Aorta (tissue), 5 donors: ENCODE data around the gene CRY1. TPM values are rescaled to one million over a fixed set of nuclear protein-coding genes. Genes with fewer than 3 reads are reported as not detected.

Source experiments
- ATAC-seq: fragments of 200-7000 bp; cut with Tn5 transposase; one replicate; pipeline ENCODE4 v1.9.1; 2022; ENCODE audit warnings: moderate library complexity; ENCODE audit not compliant: low FRiP score
- DNase-seq, 2 donors: peaks; one replicate each; pipeline ENCODE4 v3.0.0-alpha.2; 2020
- H3K27ac ChIP-seq, 2 donors: one replicate each; pipeline ENCODE4 v1.5.1; 2013; ENCODE audit warnings: low read length in 2 of 2, mild to moderate bottlenecking in 2 of 2, moderate library complexity in 2 of 2, control low read depth in 1 of 2, inconsistent platforms in 1 of 2, low read depth in 1 of 2
- H3K27me3 ChIP-seq, 2 donors: one replicate each; pipeline ENCODE4 v1.6.1; 2013; ENCODE audit warnings: control low read depth in 1 of 2, low read length in 1 of 2, mild to moderate bottlenecking in 1 of 2, moderate library complexity in 1 of 2; ENCODE audit not compliant: insufficient read depth in 2 of 2, control insufficient read depth in 1 of 2
- H3K36me3 ChIP-seq, 2 donors: one replicate each; pipeline ENCODE4 v1.6.1; 2013; ENCODE audit warnings: control low read depth in 1 of 2, low read length in 1 of 2, mild to moderate bottlenecking in 1 of 2; ENCODE audit not compliant: insufficient read depth in 2 of 2, control insufficient read depth in 1 of 2
- H3K4me1 ChIP-seq, 2 donors: one replicate each; pipeline ENCODE4 v1.6.1; 2013; ENCODE audit warnings: low read length in 2 of 2, control low read depth in 1 of 2, mild to moderate bottlenecking in 1 of 2, moderate library complexity in 1 of 2; ENCODE audit not compliant: insufficient read depth in 2 of 2, control insufficient read depth in 1 of 2
- H3K4me3 ChIP-seq, 2 donors: one replicate each; pipeline ENCODE4 v1.5.1; 2013; ENCODE audit warnings: low read length in 2 of 2, control low read depth in 1 of 2, mild to moderate bottlenecking in 1 of 2
- H3K9me3 ChIP-seq: one replicate; pipeline ENCODE4 v1.6.1; 2013; ENCODE audit warnings: mild to moderate bottlenecking, low read length; ENCODE audit not compliant: control insufficient read depth
- WGBS, 2 donors: extraction: QIAGEN DNeasy Blood & Tissue Kit; methylation state at CpG; one replicate each; pipeline ENCODE4 v1.1.7; 2013; 5-methylcytosine and 5-hydroxymethylcytosine counted together
- intact Hi-C, 2 donors: fragments of 100-400 bp; cut with DNase I; formaldehyde crosslinking; loops; one replicate each; pipeline versions ENCODE4 v1.14.2 to v1.15.0; 2022
- polyA plus RNA-seq, 2 donors: library from polyadenylated mRNA; stranded (reverse); fragments of 200-250 nt; gene quantifications; one replicate each; pipeline ENCODE4 v1.2.3, GENCODE V29; 2013
- total RNA-seq, 2 donors: library from RNA; stranded (reverse); fragmentation: NEBNext Ultra II Directional; extraction: Animal tissue kit (Norgen Biotek cat#: 25700); gene quantifications; one replicate each; pipeline ENCODE4 v1.2.1, GENCODE V29; 2021
- donor health status: healthy with polysubstance abuse.
- donor health status: Bipolar disorder and iron deficiency.
- donor health status: DM: no; HTN: no; CAD: no.
- donor health status: DM: no; HTN: no; CAD: no.
- donor health status: DM: yes; HTN: yes; CAD: no.

The CRY1 gene
- total and polyA plus RNA-seq, 4 donors, result 7.5 to 40.6 (median 15.4) TPM

- no peaks in the 10 kb centered on the region for H3K9me3 ChIP-seq
- intact Hi-C loops, result no loop called here
- H3K4me3 ChIP-seq, result no peak overlapping the region
- H3K27me3 ChIP-seq, result no peaks in the 10 kb centered on the region
- no peak overlapping the region for H3K27ac ChIP-seq
- ATAC-seq (no peak), DNase-seq (no peak)
- H3K36me3 ChIP-seq, result no peaks in the 10 kb centered on the region
- H3K4me1 ChIP-seq, result no peaks in the 10 kb centered on the region
Measured at GRCh38 chr12:107064687-107065086, 28.7 kb downstream of the CRY1 start.

- Histone ChIP-seq H3K36me3 (no peaks in the 10 kb centered on the region), H3K9me3 (no peaks in the 10 kb centered on the region), H3K4me3 (no peak overlapping the region), H3K4me1 (no peaks in the 10 kb centered on the region), H3K27ac (no peak overlapping the region), H3K27me3 (no peaks in the 10 kb centered on the region)
- ATAC-seq (no peak), DNase-seq (no peak)
- intact Hi-C loops, result no loop called here
- 100% methylated on average over 1 of the region's 1 CpG for WGBS, 2 donors
Measured at GRCh38 chr12:107064243-107064642, 29.1 kb downstream of the CRY1 start.

- 6 to 18% methylated on average over 2 of the region's 2 CpGs for WGBS, 2 donors
- intact Hi-C loops, result no loop called here
- Histone ChIP-seq H3K4me1 (no peaks in the 10 kb centered on the region), H3K9me3 (no peaks in the 10 kb centered on the region), H3K27me3 (no peaks in the 10 kb centered on the region), H3K4me3 (no peak overlapping the region), H3K27ac (no peak overlapping the region), H3K36me3 (no peaks in the 10 kb centered on the region)
- no peak for ATAC-seq
- no peak for DNase-seq
Measured at GRCh38 chr12:107058190-107058589, 35.2 kb downstream of the CRY1 start.

- 44 to 53% methylated on average over 4 of the region's 4 CpGs for WGBS, 2 donors
- ATAC-seq (no peak), DNase-seq (no peak)
- H3K9me3 ChIP-seq, result no peaks in the 10 kb centered on the region
- no peaks in the 10 kb centered on the region for H3K27me3 ChIP-seq
- no peak overlapping the region for H3K27ac ChIP-seq
- no peaks in the 10 kb centered on the region for H3K4me1 ChIP-seq
- H3K36me3 ChIP-seq, result no peaks in the 10 kb centered on the region
- H3K4me3 ChIP-seq, result no peak overlapping the region
- intact Hi-C loops, result no loop called here
Measured at GRCh38 chr12:107057071-107057834, 36.1 kb downstream of the CRY1 start.

GRCh38 chr12:107053709-107054108 is 39.6 kb downstream of the CRY1 start:
- no peaks in the 10 kb centered on the region for H3K27me3 ChIP-seq
- H3K4me3 ChIP-seq, result no peak overlapping the region
- no peak overlapping the region for H3K27ac ChIP-seq
- intact Hi-C loops, result loop anchor here in 1 of 2 donors (5.0 kb wide), 1 partner anchor 34 kb away; no protein-coding TSS in a partner anchor
- WGBS, 2 donors, result 98% methylated on average over 2 of the region's 2 CpGs
- no peaks in the 10 kb centered on the region for H3K4me1 ChIP-seq
- DNase-seq (no peak), ATAC-seq (no peak)
- peaks cover 0 to 5% of the 10 kb centered on the region in 2 donors for H3K36me3 ChIP-seq
- no peaks in the 10 kb centered on the region for H3K9me3 ChIP-seq

- Histone ChIP-seq H3K27ac (no peak overlapping the region), H3K9me3 (no peaks in the 10 kb centered on the region), H3K4me3 (no peak overlapping the region), H3K36me3 (peaks cover 2 to 4% of the 10 kb centered on the region in 2 donors), H3K4me1 (no peaks in the 10 kb centered on the region), H3K27me3 (no peaks in the 10 kb centered on the region)
- no peak for ATAC-seq
- DNase-seq, result no peak
- 66 to 70% methylated on average over 5 of the region's 5 CpGs for WGBS, 2 donors
- intact Hi-C loops, result no loop called here
Measured at GRCh38 chr12:107045186-107045585, 48.2 kb downstream of the CRY1 start.

- no peak overlapping the region for H3K27ac ChIP-seq
- intact Hi-C loops, result no loop called here
- H3K4me3 ChIP-seq, result no peak overlapping the region
- no peaks in the 10 kb centered on the region for H3K4me1 ChIP-seq
- no peaks in the 10 kb centered on the region for H3K9me3 ChIP-seq
- DNase-seq, result no peak
- no peaks in the 10 kb centered on the region for H3K27me3 ChIP-seq
- peaks cover 0 to 2% of the 10 kb centered on the region in 2 donors for H3K36me3 ChIP-seq
- no peak for ATAC-seq
- 91% methylated on average over 8 of the region's 8 CpGs for WGBS, 2 donors
Measured at GRCh38 chr12:107042801-107043200, 50.5 kb downstream of the CRY1 start.

- H3K36me3 ChIP-seq, result peaks cover 0 to 2% of the 10 kb centered on the region in 2 donors
- WGBS, 2 donors, result 96 to 98% methylated on average over 2 of the region's 2 CpGs
- peaks cover 0 to 2% of the 10 kb centered on the region in 2 donors for H3K4me1 ChIP-seq
- intact Hi-C loops, result no loop called here
- H3K4me3 ChIP-seq, result no peak overlapping the region
- H3K9me3 ChIP-seq, result no peaks in the 10 kb centered on the region
- DNase-seq, result no peak
- no peak for ATAC-seq
- H3K27me3 ChIP-seq, result no peaks in the 10 kb centered on the region
- H3K27ac ChIP-seq, result no peak overlapping the region
Measured at GRCh38 chr12:107035733-107036132, 57.6 kb downstream of the CRY1 start.
